ENCODE results near the gene GBA2. TPM values are rescaled to one million over a fixed set of nuclear protein-coding genes. Genes with fewer than 3 reads are reported as not detected.

The GBA2 gene
- 14.7 and 19.6 TPM in 2 replicates for total RNA-seq

DNA sequence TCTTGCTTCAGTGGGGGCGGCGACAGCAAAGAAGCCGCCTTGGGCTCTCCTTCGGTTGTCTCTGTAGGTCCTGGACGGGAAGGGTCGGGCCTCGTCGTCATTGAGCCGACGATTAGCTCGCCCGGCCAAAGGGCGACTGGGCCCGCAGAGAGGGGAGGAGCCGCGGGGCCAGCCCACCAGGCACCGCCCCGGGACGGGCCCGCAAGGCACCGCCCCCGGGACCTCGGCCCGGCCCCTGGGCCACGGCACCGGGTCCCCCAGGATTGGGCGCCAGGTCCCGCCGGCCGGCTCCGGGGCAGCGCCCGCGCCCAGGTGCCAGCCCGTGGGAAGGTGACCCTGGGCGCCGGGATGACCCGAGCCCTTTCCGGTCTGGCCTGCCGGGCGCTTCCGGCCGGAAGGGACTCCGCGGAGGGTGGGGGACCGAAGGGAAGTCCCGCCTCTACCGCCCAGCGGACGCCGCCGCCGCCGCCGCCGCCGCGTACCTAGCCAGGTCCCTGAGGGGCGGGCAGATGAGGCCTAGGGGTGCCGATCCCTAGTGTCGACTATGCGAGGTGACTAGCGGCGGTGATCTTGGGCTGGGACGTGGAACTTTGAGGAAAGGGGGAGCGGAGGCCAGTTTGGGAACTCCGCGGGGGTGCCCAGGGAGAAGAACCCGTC is at the start of gene GBA2, which contains the start of gene RGP1:
Gene GBA2 (minus strand): TSS at position 371 of the 657 bp plus-strand sequence. CDS start 524 bp downstream, outside the sequence.
Gene RGP1 (plus strand): TSS at position 430 of the 657 bp plus-strand sequence. CDS start 469 bp downstream, outside the sequence.

GRCh38 chr9:35791297-35791921 is 42.4 kb upstream of the GBA2 start, which contains the start of gene NPR2:
TSS of gene NPR2 (plus strand) at chr9:35791591. CDS start at chr9:35792409, 818 bp downstream.

GRCh38 chr9:35754264-35754663 is 5.2 kb upstream of the GBA2 start, which contains the start of gene MSMP:
TSS of gene MSMP (minus strand) at chr9:35754276. CDS start at chr9:35754129, 147 bp downstream.

GRCh38 chr9:35732185-35732799 is 16.7 kb downstream of the GBA2 start, which contains the start of the genes CREB3 and TLN1:
TSS of gene CREB3 (plus strand) at chr9:35732666. CDS start at chr9:35732773, 107 bp downstream.
TSS of gene TLN1 (minus strand) at chr9:35732195. CDS start at chr9:35725694, 6,501 bp downstream.

GRCh38 chr9:35689542-35690293 is 59.3 kb downstream of the GBA2 start, which contains the start of gene TPM2:
TSS of gene TPM2 (minus strand) at chr9:35689925. CDS start at chr9:35689817, 108 bp downstream.

Other genes starting within 250 kb of the GBA2 start
- 11.9 and 13.4 TPM in 2 replicates for gene TESK1, start 144.0 kb downstream of the GBA2 start, total RNA-seq
- 0.39 and 1.1 TPM in 2 replicates for gene CD72, start 130.8 kb downstream of the GBA2 start, total RNA-seq
- gene SIT1, start 98.3 kb downstream of the GBA2 start, total RNA-seq = not detected in 2 replicates
- gene RMRP, start 91.2 kb downstream of the GBA2 start, total RNA-seq = 5,375 and 9,932 TPM in 2 replicates
- 9.1 and 11.4 TPM in 2 replicates for gene CCDC107, start 90.9 kb downstream of the GBA2 start, total RNA-seq
- gene ARHGEF39, start 84.0 kb downstream of the GBA2 start, total RNA-seq = 3.7 and 40.2 TPM in 2 replicates
- gene CA9, start 75.3 kb downstream of the GBA2 start, total RNA-seq = 6.7 and 52.0 TPM in 2 replicates
- 464 and 956 TPM in 2 replicates for gene TPM2, start 59.3 kb downstream of the GBA2 start, total RNA-seq
- gene TLN1, start 17.0 kb downstream of the GBA2 start, total RNA-seq = 184 and 414 TPM in 2 replicates
- gene CREB3, start 16.6 kb downstream of the GBA2 start, total RNA-seq = 49.4 and 88.2 TPM in 2 replicates
- gene RGP1, start 59 bp upstream of the GBA2 start, total RNA-seq = 14.9 and 23.8 TPM in 2 replicates
- gene MSMP, start 5.0 kb upstream of the GBA2 start, total RNA-seq = not detected in 2 replicates
- gene NPR2, start 42.4 kb upstream of the GBA2 start, total RNA-seq = 19.0 and 27.6 TPM in 2 replicates
- 0.26 and 0.48 TPM in 2 replicates for gene SPAG8, start 63.0 kb upstream of the GBA2 start, total RNA-seq
- 26.4 and 45.3 TPM in 2 replicates for gene HINT2, start 65.8 kb upstream of the GBA2 start, total RNA-seq
- gene FAM221B, start 79.5 kb upstream of the GBA2 start, total RNA-seq = not detected in 2 replicates
- gene TMEM8B, start 80.0 kb upstream of the GBA2 start, total RNA-seq = 2.3 and 6.9 TPM in 2 replicates
- gene OR13J1, start 121.2 kb upstream of the GBA2 start, total RNA-seq = not detected in 2 replicates
- 0.13 and 3.4 TPM in 2 replicates for gene HRCT1, start 157.0 kb upstream of the GBA2 start, total RNA-seq
- 0.39 and 1.2 TPM in 2 replicates for gene SPAAR, start 160.3 kb upstream of the GBA2 start, total RNA-seq
- 0.39 TPM in 1 of 2 replicates, not detected in the other for gene OR2S2, start 208.9 kb upstream of the GBA2 start, total RNA-seq